Kidney epithelial cell (primary cell): Measurements from ENCODE around the gene ZMYND10. TPM values are rescaled to one million over a fixed set of nuclear protein-coding genes. Genes with fewer than 3 reads are reported as not detected.
A peak's percentile ranks its signal among the peaks of the same experiment; 100 is the strongest.

ENCODE experiments used
- DNase-seq: peaks from one replicate; pipeline ENCODE4 v3.0.0-alpha.2; 2010; ENCODE audit warnings: low read depth
- H3K27me3 ChIP-seq: 2 replicates; pipeline ENCODE4 v1.6.0; 2011; ENCODE audit warnings: low read length; ENCODE audit not compliant: control insufficient read depth, insufficient read depth
- H3K36me3 ChIP-seq: 2 replicates; pipeline ENCODE4 v1.5.1; 2011; ENCODE audit warnings: low read length; ENCODE audit not compliant: control insufficient read depth, insufficient read depth
- H3K4me3 ChIP-seq: 2 replicates; pipeline ENCODE4 v1.5.1; 2011; ENCODE audit warnings: low read depth, mild to moderate bottlenecking, control low read depth, low read length
- total RNA-seq: library from RNA; depleted of rRNA; stranded (reverse); fragments of >200 nt; gene quantifications from 2 replicates; pipeline ENCODE4 v1.2.3, GENCODE V29; 2015
- TF ChIP-seq, protein P1 (sequence below): IDR thresholded peaks from 2 replicates; pipeline ENCODE4 v1.5.1; 2011; ENCODE audit warnings: mild to moderate bottlenecking, moderate library complexity, low read length, control low read depth, inconsistent platforms; ENCODE audit not compliant: insufficient read depth, poor library complexity, severe bottlenecking

Gene ZMYND10
- total RNA-seq, 1 donor from 2014 or later: 1.7 TPM

DNA sequence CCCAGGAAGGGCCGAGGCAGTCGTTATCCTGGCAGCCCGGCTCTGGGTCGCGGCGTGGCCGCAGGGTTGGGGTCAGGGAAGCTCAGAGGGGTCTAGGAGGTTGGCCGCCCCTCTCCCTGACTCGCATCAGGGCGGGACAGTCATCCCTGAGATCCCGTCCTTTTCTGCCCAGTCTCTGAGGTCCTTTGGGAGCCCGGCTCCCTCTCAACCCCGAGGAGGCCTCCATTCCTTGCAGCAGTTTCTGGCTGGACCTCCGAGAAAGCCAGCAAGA, 23.5 kb downstream of the ZMYND10 start:
- no peak for DNase-seq
- peaks cover 3% of the 10 kb centered on the region for H3K36me3 ChIP-seq
- no peaks in the 10 kb centered on the region for H3K27me3 ChIP-seq
- TF ChIP-seq, protein P1, sequence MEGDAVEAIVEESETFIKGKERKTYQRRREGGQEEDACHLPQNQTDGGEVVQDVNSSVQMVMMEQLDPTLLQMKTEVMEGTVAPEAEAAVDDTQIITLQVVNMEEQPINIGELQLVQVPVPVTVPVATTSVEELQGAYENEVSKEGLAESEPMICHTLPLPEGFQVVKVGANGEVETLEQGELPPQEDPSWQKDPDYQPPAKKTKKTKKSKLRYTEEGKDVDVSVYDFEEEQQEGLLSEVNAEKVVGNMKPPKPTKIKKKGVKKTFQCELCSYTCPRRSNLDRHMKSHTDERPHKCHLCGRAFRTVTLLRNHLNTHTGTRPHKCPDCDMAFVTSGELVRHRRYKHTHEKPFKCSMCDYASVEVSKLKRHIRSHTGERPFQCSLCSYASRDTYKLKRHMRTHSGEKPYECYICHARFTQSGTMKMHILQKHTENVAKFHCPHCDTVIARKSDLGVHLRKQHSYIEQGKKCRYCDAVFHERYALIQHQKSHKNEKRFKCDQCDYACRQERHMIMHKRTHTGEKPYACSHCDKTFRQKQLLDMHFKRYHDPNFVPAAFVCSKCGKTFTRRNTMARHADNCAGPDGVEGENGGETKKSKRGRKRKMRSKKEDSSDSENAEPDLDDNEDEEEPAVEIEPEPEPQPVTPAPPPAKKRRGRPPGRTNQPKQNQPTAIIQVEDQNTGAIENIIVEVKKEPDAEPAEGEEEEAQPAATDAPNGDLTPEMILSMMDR: no peak
- H3K4me3 ChIP-seq: peak overlapping the region; percentile 81

GRCh38 chr3:50321336-50322114, 24.0 kb downstream of the ZMYND10 start:
- Histone ChIP-seq H3K4me3 (peak overlapping the region; percentile 81), H3K36me3 (peaks cover 3% of the 10 kb centered on the region), H3K27me3 (no peaks in the 10 kb centered on the region)
- TF ChIP-seq, protein P1: peak; percentile 74
- no peak for DNase-seq

- no peaks in the 10 kb centered on the region for H3K27me3 ChIP-seq
- TF ChIP-seq, protein P1: no peak
- DNase-seq: no peak
- peak overlapping the region; percentile 81 for H3K4me3 ChIP-seq
- peaks cover 3% of the 10 kb centered on the region for H3K36me3 ChIP-seq
These were observed 24.6 kb downstream of the ZMYND10 start for GRCh38 chr3:50320853-50321335.

DNA sequence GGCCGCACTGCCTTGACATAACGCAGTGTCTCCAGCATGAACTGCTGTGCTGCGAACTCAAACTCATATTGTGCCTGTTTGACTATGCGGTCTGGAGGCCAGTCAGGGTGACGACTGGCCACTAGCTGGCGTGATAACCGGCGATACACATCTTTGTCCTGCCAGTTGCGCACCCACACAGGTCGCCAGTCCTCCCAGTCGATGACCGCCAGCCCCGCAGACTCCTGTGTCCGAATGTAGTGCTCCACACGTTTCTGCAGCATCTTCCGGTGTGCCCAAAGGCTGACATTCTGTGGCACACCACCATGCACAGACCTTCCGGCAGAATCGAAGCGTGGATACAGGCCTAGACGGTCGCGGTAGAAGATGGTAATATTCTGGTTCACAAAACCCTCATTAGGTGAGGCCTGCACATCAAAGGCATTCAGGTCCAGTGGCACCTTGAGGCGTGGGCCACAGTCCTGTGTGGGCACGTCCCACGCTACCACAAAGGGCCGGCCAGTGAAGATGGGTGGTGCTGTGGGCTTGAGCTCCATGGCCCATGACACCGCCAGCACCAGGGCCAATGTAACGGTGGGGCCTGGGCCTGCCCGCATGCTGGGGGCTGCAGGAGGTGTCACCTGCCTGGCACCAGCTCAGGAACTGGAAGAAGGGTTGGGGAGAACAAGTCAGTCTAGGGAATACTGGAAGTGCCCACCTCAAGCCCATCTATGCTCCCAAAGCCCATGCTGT, 25.5 kb downstream of the ZMYND10 start:
- Histone ChIP-seq H3K27me3 (no peaks in the 10 kb centered on the region), H3K4me3 (peak overlapping the region; percentile 81), H3K36me3 (peaks cover 3% of the 10 kb centered on the region)
- TF ChIP-seq, protein P1: no peak
- no peak for DNase-seq

DNA sequence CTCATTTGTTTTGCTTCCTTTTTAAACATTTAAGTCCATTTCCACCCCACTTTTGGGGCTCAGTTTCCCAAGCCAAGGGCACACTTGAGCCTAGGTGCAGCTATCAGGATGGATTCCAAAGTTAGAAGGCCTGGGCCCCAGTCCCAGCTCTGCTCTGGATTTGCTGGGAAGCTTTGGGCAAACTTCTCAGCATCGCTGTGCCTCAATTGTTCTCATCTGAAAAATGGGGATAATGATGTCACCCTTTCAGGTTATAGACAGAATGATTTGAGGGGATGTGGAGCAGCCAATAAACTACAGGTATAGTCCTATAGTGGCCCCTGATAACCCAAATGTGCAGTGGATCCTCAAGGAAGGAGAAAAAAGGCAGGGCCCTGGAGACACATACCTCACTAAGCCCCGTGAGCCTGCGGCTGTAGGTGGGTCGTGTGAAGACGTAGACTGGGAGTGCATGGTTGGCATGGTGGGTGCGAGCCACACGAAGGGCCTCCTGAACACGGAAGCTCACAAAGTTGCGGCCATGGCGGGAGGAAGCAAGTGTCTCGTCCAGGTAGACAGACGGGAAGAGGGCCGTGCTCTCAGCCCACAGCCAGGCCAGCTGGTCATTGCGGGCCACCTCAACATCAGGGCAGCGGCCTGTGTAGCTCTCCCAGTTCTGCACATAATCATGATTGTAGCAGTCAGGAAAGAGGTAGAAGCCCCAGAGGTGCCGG, 26.2 kb downstream of the ZMYND10 start:
- Histone ChIP-seq H3K4me3 (no peak overlapping the region), H3K36me3 (peaks cover 3% of the 10 kb centered on the region)

More for the DNA sequence above, 26.2 kb downstream of the ZMYND10 start:
- DNase-seq: no peak
- TF ChIP-seq, protein P1: no peak
- no peaks in the 10 kb centered on the region for H3K27me3 ChIP-seq
